AG09309 (cell line): ENCODE measurements around the gene TTLL5.
"Not testable (repeated sequence)": the region's sequence is repeated elsewhere in the genome, so short reads cannot be mapped to it uniquely, and the experiment has no call there.

Experiments
- DNase-seq: peaks from one replicate; pipeline ENCODE4 v3.0.0-alpha.2; 2010; ENCODE audit warnings: low read depth
- H3K4me3 ChIP-seq: 2 replicates; pipeline ENCODE4 v1.5.1; 2011; ENCODE audit warnings: mild to moderate bottlenecking, low read depth, low read length, moderate library complexity; ENCODE audit not compliant: control insufficient read depth
- CTCF ChIP-seq: IDR thresholded peaks from 2 replicates; pipeline ENCODE4 v1.5.1; 2011; ENCODE audit warnings: mild to moderate bottlenecking, low read depth, low read length, inconsistent platforms; ENCODE audit not compliant: insufficient read depth, control insufficient read depth; ENCODE audit errors: missing control alignments

Gene TTLL5

GRCh38 chr14:75913183-75913582 lies 252.1 kb downstream of the TTLL5 start:
- no peak for TF ChIP-seq CTCF
- DNase-seq, result no peak
- H3K4me3 ChIP-seq, result no peak overlapping the region

- no peak overlapping the region for H3K4me3 ChIP-seq
- DNase-seq, result no peak
- TF ChIP-seq CTCF, result no peak
Observed at GRCh38 chr14:75915045-75915444, 254.0 kb downstream of the TTLL5 start.

GRCh38 chr14:75917322-75917945 lies 256.4 kb downstream of the TTLL5 start:
- TF ChIP-seq CTCF, result no peak
- no peak for DNase-seq
- H3K4me3 ChIP-seq, result no peak overlapping the region

GRCh38 chr14:75917946-75918335 lies 256.9 kb downstream of the TTLL5 start:
- H3K4me3 ChIP-seq, result no peak overlapping the region
- DNase-seq, result no peak
- no peak for TF ChIP-seq CTCF

- DNase-seq, H3K4me3 ChIP-seq: not testable (repeated sequence)
Observed at GRCh38 chr14:75920421-75920820, 259.4 kb downstream of the TTLL5 start.

- not testable (repeated sequence) for DNase-seq, H3K4me3 ChIP-seq
Observed at GRCh38 chr14:75925141-75925840, 264.2 kb downstream of the TTLL5 start.

- no peak overlapping the region for H3K4me3 ChIP-seq
- no peak for DNase-seq
- TF ChIP-seq CTCF, result no peak
Observed at GRCh38 chr14:75926431-75927115, 265.5 kb downstream of the TTLL5 start.
